Naive thymus-derived CD8-positive, alpha-beta T cell (primary cell): ENCODE data around the gene CACNG7. TPM values are rescaled to one million over a fixed set of nuclear protein-coding genes. Genes with fewer than 3 reads are reported as not detected.

Experiments used
- ATAC-seq, 2 donors: fragments of 150-1000 bp; cut with Tn5 transposase in 1 of 2; sonication (Bioruptor Pico), chemical (Tn5 transposase) in 1 of 2; 1 replicate in 1 of 2; 2 replicates in 1 of 2; pipeline ENCODE4 v1.10.0; 2021; ENCODE audit warnings: mild to moderate bottlenecking in 2 of 2, moderate library complexity in 2 of 2
- POLR2A ChIA-PET: fragments of 350-600 bp; sonication (Branson Sonifier 250); formaldehyde crosslinking; loops from one replicate; lab custom pipeline; 2021; ENCODE audit warnings: antibody characterized with exemption; lab: Charles Lee
- DNase-seq, 10 donors: peaks; one replicate each; pipeline versions ENCODE4 v3.0.0 to v3.0.0-alpha.2; 2020 to 2022
- H3K27ac Mint-ChIP-seq, 10 donors: one replicate each; pipeline ENCODE4 v1.8.0; 2020 to 2022; ENCODE audit warnings: mild to moderate bottlenecking in 10 of 10, mixed read lengths in 10 of 10, moderate library complexity in 4 of 10, inconsistent platforms in 1 of 10
- H3K27me3 Mint-ChIP-seq, 5 donors: one replicate each; pipeline ENCODE4 v1.8.0; 2021 to 2022; ENCODE audit warnings: mixed read lengths in 5 of 5
- H3K36me3 Mint-ChIP-seq, 3 donors: one replicate each; pipeline ENCODE4 v1.8.0; 2020 to 2022; ENCODE audit warnings: mixed read lengths in 3 of 3, mild to moderate bottlenecking in 2 of 3, inconsistent platforms in 1 of 3
- H3K4me1 Mint-ChIP-seq, 4 donors: one replicate each; pipeline ENCODE4 v1.8.0; 2021 to 2022; ENCODE audit warnings: mixed read lengths in 4 of 4
- H3K4me3 Mint-ChIP-seq, 10 donors: one replicate each; pipeline ENCODE4 v1.8.0; 2020 to 2022; ENCODE audit warnings: mild to moderate bottlenecking in 10 of 10, mixed read lengths in 10 of 10, moderate library complexity in 6 of 10, inconsistent platforms in 1 of 10
- H3K9me3 Mint-ChIP-seq, 9 donors: one replicate each; pipeline ENCODE4 v1.8.0; 2020 to 2022; ENCODE audit warnings: mixed read lengths in 9 of 9, mild to moderate bottlenecking in 3 of 9, inconsistent platforms in 1 of 9, moderate library complexity in 1 of 9
- polyA plus RNA-seq, 3 donors: library from polyadenylated mRNA; unstranded; fragments of 300-500 nt; fragmentation: Illumina TruSeq; gene quantifications; one replicate each; pipeline ENCODE4 v1.2.3, GENCODE V29; 2021
- total RNA-seq, 8 experiments: library from RNA in 2 of 8; stranded (reverse) in 2 of 8; gene quantifications; one replicate each; pipeline ENCODE4 v1.2.3 and lab custom pipeline; 2021 to 2026

The CACNG7 gene
- total and polyA plus RNA-seq, 5 experiments from 2014 or later = not detected

- H3K27me3 Mint-ChIP-seq = peaks cover 50 to 92% (median 71%) of the 10 kb centered on the region in 5 donors
- no peak overlapping the region for H3K27ac Mint-ChIP-seq
- no peak for DNase-seq
- H3K36me3 Mint-ChIP-seq = peaks cover 0 to 9% (median 4%) of the 10 kb centered on the region in 3 donors
- H3K4me3 Mint-ChIP-seq = peak overlapping the region in 1 of 10 donors; percentile 56
- peaks cover 0 to 14% (median 0%) of the 10 kb centered on the region in 9 donors for H3K9me3 Mint-ChIP-seq
- H3K4me1 Mint-ChIP-seq = peaks cover 6 to 50% (median 18%) of the 10 kb centered on the region in 4 donors
- POLR2A ChIA-PET = no interaction called here
- ATAC-seq = no peak
These were observed 52.7 kb downstream of the CACNG7 start for GRCh38 chr19:53961523-53962356.

GRCh38 chr19:53962887-53963431 is 53.9 kb downstream of the CACNG7 start, which contains the start of gene CACNG8:
Gene CACNG8 (plus strand): TSS chr19:53962937.
- Mint-ChIP-seq H3K27me3 (peaks cover 48 to 92% (median 72%) of the 10 kb centered on the region in 5 donors), H3K27ac (no peak within 1 kb of the TSS), H3K4me1 (peaks cover 4 to 50% (median 18%) of the 10 kb centered on the region in 4 donors), H3K36me3 (peaks cover 0 to 9% (median 4%) of the 10 kb centered on the region in 3 donors), H3K9me3 (peaks cover 0 to 10% (median 0%) of the 10 kb centered on the region in 9 donors), H3K4me3 (peak within 1 kb of the TSS in 2 of 10 donors; percentile 49 to 56)
- ATAC-seq = no peak
- POLR2A ChIA-PET = no interaction called here
- no peak for DNase-seq

- Mint-ChIP-seq H3K27ac (no peak overlapping the region), H3K9me3 (peaks cover 0 to 7% (median 0%) of the 10 kb centered on the region in 9 donors), H3K36me3 (peaks cover 0 to 4% (median 0%) of the 10 kb centered on the region in 3 donors), H3K27me3 (peaks cover 44 to 79% (median 61%) of the 10 kb centered on the region in 5 donors), H3K4me3 (no peak overlapping the region), H3K4me1 (peaks cover 4 to 38% (median 13%) of the 10 kb centered on the region in 4 donors)
- POLR2A ChIA-PET = no interaction called here
- DNase-seq (no peak), ATAC-seq (no peak)
These were observed 56.0 kb downstream of the CACNG7 start for GRCh38 chr19:53965091-53965490.

- Mint-ChIP-seq H3K27me3 (peaks cover 34 to 74% (median 50%) of the 10 kb centered on the region in 5 donors), H3K36me3 (peaks cover 0 to 4% (median 0%) of the 10 kb centered on the region in 3 donors), H3K9me3 (peaks cover 0 to 4% (median 0%) of the 10 kb centered on the region in 9 donors), H3K27ac (peak overlapping the region in 1 of 10 donors; percentile 26), H3K4me1 (peaks cover 0 to 23% (median 9%) of the 10 kb centered on the region in 4 donors), H3K4me3 (no peak overlapping the region)
- ATAC-seq (no peak), DNase-seq (no peak)
- POLR2A ChIA-PET = interaction anchor here (0.6 kb wide), 1 partner anchor 94 kb away, joined by 5 read pairs; no protein-coding TSS in a partner anchor
These were observed 57.9 kb downstream of the CACNG7 start for GRCh38 chr19:53966931-53967330.

GRCh38 chr19:53969366-53969765 is 60.3 kb downstream of the CACNG7 start:
- ATAC-seq = no peak
- peaks cover 0 to 4% (median 0%) of the 10 kb centered on the region in 9 donors for H3K9me3 Mint-ChIP-seq
- H3K27ac Mint-ChIP-seq = no peak overlapping the region
- peaks cover 34 to 77% (median 46%) of the 10 kb centered on the region in 5 donors for H3K27me3 Mint-ChIP-seq
- peaks cover 0 to 10% (median 5%) of the 10 kb centered on the region in 4 donors for H3K4me1 Mint-ChIP-seq
- no peak for DNase-seq
- H3K36me3 Mint-ChIP-seq = peaks cover 0 to 2% (median 0%) of the 10 kb centered on the region in 3 donors
- no peak overlapping the region for H3K4me3 Mint-ChIP-seq
- POLR2A ChIA-PET = no interaction called here

- no peak for ATAC-seq
- DNase-seq = no peak
- Mint-ChIP-seq H3K27ac (peak overlapping the region in 2 of 10 donors; percentile 12 to 20), H3K36me3 (peaks cover 0 to 1% (median 0%) of the 10 kb centered on the region in 3 donors), H3K4me1 (no peaks in the 10 kb centered on the region), H3K27me3 (peaks cover 25 to 72% (median 35%) of the 10 kb centered on the region in 5 donors), H3K4me3 (no peak overlapping the region), H3K9me3 (no peaks in the 10 kb centered on the region)
- POLR2A ChIA-PET = interaction anchor here (0.7 kb wide), 1 partner anchor 46 kb away, joined by 7 read pairs; no protein-coding TSS in a partner anchor
These were observed 62.6 kb downstream of the CACNG7 start for GRCh38 chr19:53971673-53972072.

- Mint-ChIP-seq H3K4me3 (peak overlapping the region; percentile 49 to 90 (median 87)), H3K27ac (peak overlapping the region in 3 of 10 donors; percentile 20 to 69 (median 36)), H3K27me3 (peaks cover 36 to 81% (median 57%) of the 10 kb centered on the region in 5 donors), H3K4me1 (peaks cover 23 to 40% (median 31%) of the 10 kb centered on the region in 4 donors), H3K9me3 (peaks cover 0 to 16% (median 8%) of the 10 kb centered on the region in 9 donors), H3K36me3 (peaks cover 1 to 19% (median 17%) of the 10 kb centered on the region in 3 donors)
- ATAC-seq (peak; percentile 72 to 80), DNase-seq (peak; percentile 44 to 80 (median 58))
- POLR2A ChIA-PET = no interaction called here
These were observed 68.4 kb downstream of the CACNG7 start for GRCh38 chr19:53977429-53977990.

- DNase-seq (peak in 4 of 10 donors; percentile 26 to 47 (median 42)), ATAC-seq (peak; percentile 10 to 55)
- POLR2A ChIA-PET = no interaction called here
- Mint-ChIP-seq H3K4me3 (peak overlapping the region; percentile 49 to 90 (median 87)), H3K9me3 (peaks cover 0 to 16% (median 9%) of the 10 kb centered on the region in 9 donors), H3K36me3 (peaks cover 1 to 19% (median 17%) of the 10 kb centered on the region in 3 donors), H3K27ac (no peak overlapping the region), H3K4me1 (peaks cover 23 to 40% (median 31%) of the 10 kb centered on the region in 4 donors), H3K27me3 (peaks cover 33 to 75% (median 51%) of the 10 kb centered on the region in 5 donors)
These were observed 69.1 kb downstream of the CACNG7 start for GRCh38 chr19:53977991-53978731.

- Mint-ChIP-seq H3K4me1 (peaks cover 23 to 40% (median 31%) of the 10 kb centered on the region in 4 donors), H3K4me3 (peak overlapping the region in 8 of 10 donors; percentile 49 to 82 (median 64)), H3K36me3 (peaks cover 1 to 19% (median 17%) of the 10 kb centered on the region in 3 donors), H3K9me3 (peaks cover 0 to 16% (median 10%) of the 10 kb centered on the region in 9 donors), H3K27me3 (peaks cover 31 to 66% (median 51%) of the 10 kb centered on the region in 5 donors), H3K27ac (peak overlapping the region in 3 of 10 donors; percentile 21 to 67 (median 55))
- POLR2A ChIA-PET = no interaction called here
- ATAC-seq (no peak), DNase-seq (no peak)
These were observed 70.1 kb downstream of the CACNG7 start for GRCh38 chr19:53978975-53979801.

GRCh38 chr19:53980539-53981375 is 71.7 kb downstream of the CACNG7 start:
- Mint-ChIP-seq H3K4me1 (peaks cover 23 to 40% (median 31%) of the 10 kb centered on the region in 4 donors), H3K4me3 (peak overlapping the region; percentile 44 to 82 (median 68)), H3K9me3 (peaks cover 0 to 16% (median 10%) of the 10 kb centered on the region in 9 donors), H3K27me3 (peaks cover 27 to 59% (median 48%) of the 10 kb centered on the region in 5 donors), H3K36me3 (peaks cover 0 to 19% (median 17%) of the 10 kb centered on the region in 3 donors), H3K27ac (peak overlapping the region in 2 of 10 donors; percentile 37 to 67)
- ATAC-seq = no peak
- no peak for DNase-seq
- POLR2A ChIA-PET = no interaction called here
